GM18907 (cell line): ENCODE data around the gene UBE2J2.

Experiments
- ATAC-seq: cut with Tn5 transposase; IDR thresholded peaks from one replicate; pipeline ENCODE4 v1.9.1; 2021; ENCODE audit warnings: mild to moderate bottlenecking, moderate library complexity; ENCODE audit not compliant: unreplicated experiment

Gene UBE2J2

DNA sequence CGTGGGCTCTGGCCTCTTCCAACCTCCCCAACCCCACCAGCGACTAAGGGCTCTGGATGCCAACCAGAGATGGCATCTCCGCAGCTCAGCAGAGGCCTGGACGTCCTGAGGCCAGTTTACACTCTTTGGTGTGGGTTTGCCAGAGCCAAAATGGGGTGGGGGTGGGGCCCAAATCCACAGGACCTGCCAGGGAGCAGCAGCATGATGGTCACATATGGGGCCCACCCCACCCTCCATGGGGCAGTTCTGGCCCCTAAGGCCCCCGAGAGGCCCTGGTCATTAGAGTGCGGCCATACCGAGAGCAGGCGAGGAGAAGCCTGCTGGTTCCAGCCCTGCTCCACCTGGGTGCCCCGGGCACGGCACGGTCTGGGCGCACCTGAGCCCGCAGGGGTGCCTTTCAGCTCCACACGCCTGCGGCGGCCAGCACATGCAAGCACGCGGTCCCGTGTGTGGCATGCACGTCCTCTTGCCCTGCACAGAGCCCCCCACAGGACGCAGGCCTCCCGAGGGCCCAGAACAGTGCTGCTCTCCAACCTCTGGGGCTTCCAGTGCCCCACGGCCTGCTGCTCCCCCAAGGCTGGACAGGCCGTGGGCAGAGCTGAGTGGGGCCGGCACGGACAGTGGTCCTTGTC, 31.9 kb downstream of the UBE2J2 start:
- no peak for ATAC-seq

DNA sequence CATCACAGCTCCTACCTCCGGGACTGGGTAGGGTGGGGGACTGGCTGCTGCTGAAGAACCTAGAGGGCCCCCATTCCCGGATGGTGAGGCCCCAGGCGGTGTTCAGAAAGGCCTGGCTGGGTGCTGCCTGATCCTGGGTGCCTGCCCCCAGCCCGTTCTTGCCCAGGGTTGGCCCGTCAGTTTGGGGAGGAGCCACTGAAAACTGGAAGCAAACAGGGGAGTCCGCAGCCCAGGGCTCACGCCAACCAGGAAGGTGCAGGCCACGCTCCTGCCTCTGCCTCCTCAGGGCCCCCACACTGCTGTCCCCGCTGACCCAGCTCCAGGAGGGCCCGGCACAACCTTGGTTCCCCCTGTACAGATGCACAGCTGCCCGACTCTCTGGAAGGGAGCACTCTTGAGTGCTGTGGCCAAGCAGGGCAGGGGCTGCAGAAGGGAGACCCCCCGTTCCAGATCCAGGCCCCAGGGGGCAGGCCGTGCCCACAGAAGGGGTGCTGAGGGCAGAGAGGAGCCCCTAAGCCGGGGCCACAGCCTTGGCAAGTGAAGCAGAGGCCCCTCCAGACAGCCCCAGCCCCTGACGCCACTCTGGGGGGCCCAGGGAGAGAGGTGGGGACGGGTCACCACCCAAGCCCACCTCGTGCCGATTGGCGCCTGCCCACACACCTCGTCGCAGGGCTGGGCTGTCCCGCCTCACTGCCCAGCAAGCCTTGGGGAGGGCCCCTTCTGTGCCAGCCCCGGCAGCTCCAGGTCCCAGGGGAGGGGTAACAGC, 32.6 kb downstream of the UBE2J2 start:
- ATAC-seq = no peak

DNA sequence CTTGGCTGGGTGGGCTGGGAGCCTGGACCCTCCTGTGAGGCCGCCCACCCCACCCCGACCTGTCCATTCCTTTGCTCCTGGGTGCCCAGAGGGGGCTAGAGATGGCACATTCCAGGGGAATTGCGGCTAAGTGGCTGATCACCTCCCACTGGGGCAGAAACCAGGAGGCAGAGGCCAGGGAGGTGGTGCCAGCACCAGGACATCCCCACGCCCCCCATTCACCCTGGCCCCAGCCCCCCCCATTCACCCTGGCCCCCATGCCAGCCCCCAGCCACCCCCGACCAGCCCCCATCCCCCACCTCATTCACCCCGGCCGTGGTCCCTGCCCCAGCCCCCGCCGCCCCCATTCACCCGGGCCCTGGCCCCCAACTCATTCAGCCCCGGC, 33.3 kb downstream of the UBE2J2 start:
- ATAC-seq = no peak

- ATAC-seq = no peak
These were observed 33.9 kb downstream of the UBE2J2 start for GRCh38 chr1:1239614-1240347.

DNA sequence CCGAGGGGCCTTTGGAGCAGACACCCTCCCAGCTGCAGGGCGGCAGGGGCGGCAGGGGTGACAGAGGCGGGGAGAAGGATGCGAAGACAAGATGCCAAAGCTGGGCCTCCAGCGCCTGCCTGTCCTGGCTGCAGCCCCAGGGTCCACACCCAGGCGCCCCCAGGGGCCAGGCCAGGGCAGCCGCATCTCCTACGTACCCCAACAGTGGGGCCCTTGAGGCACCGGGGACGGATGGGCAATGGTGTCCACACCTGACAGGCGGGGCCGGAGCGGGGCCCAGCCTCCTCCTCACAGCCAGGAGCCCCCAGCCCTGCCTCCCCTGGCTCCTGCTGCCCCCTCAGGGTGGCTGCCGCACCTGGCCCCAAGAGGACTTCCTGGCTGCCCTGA, 34.4 kb downstream of the UBE2J2 start:
- ATAC-seq = no peak

DNA sequence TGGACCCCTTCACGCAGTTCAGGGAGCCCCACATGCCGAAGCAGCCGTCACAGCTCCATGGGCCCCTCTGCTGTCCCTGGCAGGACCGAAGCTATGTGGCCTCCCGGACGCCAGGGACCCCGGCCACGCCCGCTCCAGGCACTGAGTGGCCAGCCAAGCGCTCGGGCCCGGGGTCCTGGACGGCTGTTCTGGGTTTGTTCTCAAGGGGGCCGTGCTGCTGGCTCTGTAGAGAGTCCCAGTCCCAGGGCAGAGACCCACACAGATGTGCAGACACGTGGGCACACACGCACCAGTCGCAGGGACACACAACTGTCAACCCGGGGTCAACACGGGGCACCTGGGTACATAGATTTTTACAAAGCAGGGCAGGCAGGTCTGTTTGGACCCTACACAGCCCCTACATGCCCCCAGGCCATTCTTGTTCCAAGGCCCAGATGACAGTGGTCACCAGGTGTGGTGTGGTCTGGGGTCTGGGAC, 34.9 kb downstream of the UBE2J2 start:
- no peak for ATAC-seq

GRCh38 chr1:1237874-1238701, 35.6 kb downstream of the UBE2J2 start:
- no peak for ATAC-seq

GRCh38 chr1:1236945-1237873, 36.4 kb downstream of the UBE2J2 start:
- ATAC-seq = no peak

GRCh38 chr1:1236176-1236763, 37.4 kb downstream of the UBE2J2 start:
- no peak for ATAC-seq

DNA sequence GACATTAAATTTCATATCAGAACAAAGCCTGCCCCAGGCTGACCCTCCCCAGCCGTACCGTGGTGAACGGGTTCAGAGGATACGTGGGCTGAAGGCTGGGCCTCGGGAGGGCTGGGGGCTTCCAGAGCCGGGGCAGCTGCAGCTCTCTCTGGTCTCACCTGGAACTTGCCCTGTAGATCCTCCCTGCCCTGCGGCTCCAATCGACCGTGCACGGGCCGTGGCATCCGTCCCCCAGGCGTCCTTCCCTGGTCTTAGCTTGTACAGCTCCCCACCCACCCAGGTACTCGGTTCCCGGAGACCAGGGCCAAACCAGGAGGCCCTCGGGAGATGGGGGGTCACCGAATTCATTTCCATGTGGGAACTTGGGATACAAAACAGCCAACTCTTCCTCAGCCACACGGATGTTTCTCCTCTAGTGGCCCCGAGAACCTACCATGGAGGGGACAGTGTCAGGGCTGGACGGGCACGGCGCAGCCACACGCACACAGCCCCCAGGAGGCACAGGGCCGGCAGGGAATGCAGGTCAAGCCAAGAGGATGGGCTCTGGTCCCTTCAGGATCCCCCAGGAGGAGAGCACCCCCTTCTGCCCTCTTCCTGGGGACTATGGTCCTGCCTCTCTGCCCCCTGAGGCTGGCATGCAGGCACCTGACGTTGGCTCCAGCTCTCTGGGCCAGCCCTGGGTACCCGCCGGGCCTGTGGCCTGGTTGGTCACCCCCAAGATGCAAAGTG, 38.5 kb downstream of the UBE2J2 start:
- no peak for ATAC-seq

GRCh38 chr1:1234180-1234808, 39.4 kb downstream of the UBE2J2 start:
- no peak for ATAC-seq

DNA sequence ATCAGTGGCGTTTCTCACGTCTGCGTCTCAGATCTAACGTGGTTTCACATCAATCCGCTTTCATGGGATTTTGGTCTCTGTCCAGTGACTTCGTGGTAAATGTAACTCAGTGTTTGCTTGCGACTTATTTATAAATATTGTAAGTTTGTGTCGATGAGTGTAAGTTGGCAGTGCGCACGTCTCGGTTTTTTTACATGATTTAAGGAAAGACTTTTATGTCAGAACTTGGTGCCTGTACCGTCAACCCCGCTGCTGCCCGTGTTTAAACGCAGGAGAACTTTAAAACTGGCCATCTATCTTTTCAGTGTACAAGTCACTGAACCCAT, 40.1 kb downstream of the UBE2J2 start:
- ATAC-seq = no peak

DNA sequence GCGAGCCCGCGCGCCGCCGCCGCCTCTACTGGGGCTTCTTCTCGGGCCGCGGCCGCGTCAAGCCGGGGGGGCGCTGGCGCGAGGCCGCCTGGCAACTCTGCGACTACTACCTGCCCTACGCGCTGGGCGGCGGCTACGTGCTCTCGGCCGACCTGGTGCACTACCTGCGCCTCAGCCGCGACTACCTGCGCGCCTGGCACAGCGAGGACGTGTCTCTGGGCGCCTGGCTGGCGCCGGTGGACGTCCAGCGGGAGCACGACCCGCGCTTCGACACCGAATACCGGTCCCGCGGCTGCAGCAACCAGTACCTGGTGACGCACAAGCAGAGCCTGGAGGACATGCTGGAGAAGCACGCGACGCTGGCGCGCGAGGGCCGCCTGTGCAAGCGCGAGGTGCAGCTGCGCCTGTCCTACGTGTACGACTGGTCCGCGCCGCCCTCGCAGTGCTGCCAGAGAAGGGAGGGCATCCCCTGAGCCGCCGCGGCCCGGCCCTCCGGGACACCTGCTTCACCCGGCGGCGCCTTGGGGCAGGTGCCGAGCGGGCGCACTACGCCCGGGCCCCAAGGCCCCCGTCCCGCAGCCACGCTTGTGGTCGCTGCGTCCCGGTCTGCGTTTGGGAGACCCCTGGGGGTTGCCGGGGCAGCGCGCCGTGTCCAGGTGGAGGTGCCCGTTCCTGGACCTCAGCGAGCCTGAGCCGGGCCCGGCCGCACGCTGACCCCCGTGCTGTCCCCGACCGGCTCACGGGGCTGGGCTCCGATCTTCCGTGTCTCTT, 40.7 kb downstream of the UBE2J2 start:
- ATAC-seq = no peak

- ATAC-seq = peak; percentile 5
These were observed 41.4 kb downstream of the UBE2J2 start, which contains the start of gene B3GALT6 for GRCh38 chr1:1232208-1232795. Gene B3GALT6, plus strand, starts transcription at chr1:1232237. Its CDS starts 42 bp downstream, at chr1:1232279.

- ATAC-seq = peak; percentile 84
These were observed 42.0 kb downstream of the UBE2J2 start, which contains the start of gene SDF4 for GRCh38 chr1:1231400-1232207. Gene SDF4, minus strand, starts transcription at chr1:1232001. Its CDS starts 3,229 bp downstream, at chr1:1228772.

GRCh38 chr1:1230656-1231399, 42.8 kb downstream of the UBE2J2 start:
- ATAC-seq = no peak
